ENCODE data around the gene CNBD2.
"Not testable (repeated sequence)": the region's sequence is repeated elsewhere in the genome, so short reads cannot be mapped to it uniquely, and the experiment has no call there.

The CNBD2 gene

GRCh38 chr20:36034875-36035274 lies 66.5 kb downstream of the CNBD2 start:
- no peaks in the 10 kb centered on the region for H3K9me3 ChIP-seq (ENCODE audit: control insufficient read depth, insufficient read depth, low read length)
- H3K4me1 ChIP-seq (ENCODE audit: control insufficient read depth, insufficient read depth, low read length): no peaks in the 10 kb centered on the region
- no peak overlapping the region for H3K9ac ChIP-seq (ENCODE audit: low read depth, low read length)
- no peak overlapping the region for H3K4me3 ChIP-seq (ENCODE audit: low read depth, low read length)
- no peaks in the 10 kb centered on the region for H3K27me3 ChIP-seq (ENCODE audit: control insufficient read depth, insufficient read depth, low read length)
- H3K36me3 ChIP-seq (ENCODE audit: control insufficient read depth, insufficient read depth, low read length): no peaks in the 10 kb centered on the region

GRCh38 chr20:36035745-36036144 lies 67.4 kb downstream of the CNBD2 start:
- no peaks in the 10 kb centered on the region for H3K9me3 ChIP-seq (ENCODE audit: control insufficient read depth, insufficient read depth, low read length)
- no peak overlapping the region for H3K4me3 ChIP-seq (ENCODE audit: low read depth, low read length)
- no peaks in the 10 kb centered on the region for H3K36me3 ChIP-seq (ENCODE audit: control insufficient read depth, insufficient read depth, low read length)
- H3K27me3 ChIP-seq (ENCODE audit: control insufficient read depth, insufficient read depth, low read length): no peaks in the 10 kb centered on the region
- no peaks in the 10 kb centered on the region for H3K4me1 ChIP-seq (ENCODE audit: control insufficient read depth, insufficient read depth, low read length)
- H3K9ac ChIP-seq (ENCODE audit: low read depth, low read length): no peak overlapping the region

- Histone ChIP-seq H3K9me3 (ENCODE audit: control insufficient read depth, insufficient read depth, low read length) (no peaks in the 10 kb centered on the region), H3K27me3 (ENCODE audit: control insufficient read depth, insufficient read depth, low read length) (no peaks in the 10 kb centered on the region), H3K4me3 (ENCODE audit: low read depth, low read length) (no peak overlapping the region), H3K4me1 (ENCODE audit: control insufficient read depth, insufficient read depth, low read length) (no peaks in the 10 kb centered on the region), H3K9ac (ENCODE audit: low read depth, low read length) (no peak overlapping the region), H3K36me3 (ENCODE audit: control insufficient read depth, insufficient read depth, low read length) (no peaks in the 10 kb centered on the region)
These were observed 68.3 kb downstream of the CNBD2 start for GRCh38 chr20:36036688-36037087.

DNA sequence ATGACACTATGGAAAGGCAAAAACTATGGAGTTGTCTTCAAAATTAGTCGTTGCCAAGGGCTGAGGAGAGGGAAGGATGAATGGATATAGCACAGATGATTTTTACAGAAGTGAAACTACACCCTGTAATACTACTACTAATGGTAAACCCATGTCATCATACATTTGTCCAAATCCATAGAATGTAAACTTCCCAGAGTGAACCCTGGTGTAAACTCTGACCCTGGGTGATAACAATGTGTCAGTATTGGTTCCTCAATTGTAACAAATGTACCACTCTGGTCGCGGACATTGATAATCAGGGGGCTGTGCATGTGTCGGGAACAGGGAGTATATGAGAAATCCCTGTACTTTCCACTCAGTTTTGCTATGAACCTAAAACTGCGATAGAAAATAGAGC lies 72.2 kb downstream of the CNBD2 start:
- H3K4me3 ChIP-seq (ENCODE audit: low read depth, low read length): no peak overlapping the region
- H3K4me1 ChIP-seq (ENCODE audit: control insufficient read depth, insufficient read depth, low read length): no peaks in the 10 kb centered on the region
- no peaks in the 10 kb centered on the region for H3K9me3 ChIP-seq (ENCODE audit: control insufficient read depth, insufficient read depth, low read length)
- no peaks in the 10 kb centered on the region for H3K36me3 ChIP-seq (ENCODE audit: control insufficient read depth, insufficient read depth, low read length)
- no peaks in the 10 kb centered on the region for H3K27me3 ChIP-seq (ENCODE audit: control insufficient read depth, insufficient read depth, low read length)
- no peak overlapping the region for H3K9ac ChIP-seq (ENCODE audit: low read depth, low read length)

GRCh38 chr20:36043441-36043840 lies 75.1 kb downstream of the CNBD2 start:
- no peaks in the 10 kb centered on the region for H3K9me3 ChIP-seq (ENCODE audit: control insufficient read depth, insufficient read depth, low read length)
- no peaks in the 10 kb centered on the region for H3K36me3 ChIP-seq (ENCODE audit: control insufficient read depth, insufficient read depth, low read length)
- no peak overlapping the region for H3K4me3 ChIP-seq (ENCODE audit: low read depth, low read length)
- no peak overlapping the region for H3K9ac ChIP-seq (ENCODE audit: low read depth, low read length)
- H3K4me1 ChIP-seq (ENCODE audit: control insufficient read depth, insufficient read depth, low read length): no peaks in the 10 kb centered on the region
- no peaks in the 10 kb centered on the region for H3K27me3 ChIP-seq (ENCODE audit: control insufficient read depth, insufficient read depth, low read length)

GRCh38 chr20:36043892-36044515 lies 75.6 kb downstream of the CNBD2 start:
- Histone ChIP-seq H3K4me1 (ENCODE audit: control insufficient read depth, insufficient read depth, low read length) (no peaks in the 10 kb centered on the region), H3K4me3 (ENCODE audit: low read depth, low read length) (no peak overlapping the region), H3K36me3 (ENCODE audit: control insufficient read depth, insufficient read depth, low read length) (no peaks in the 10 kb centered on the region), H3K27me3 (ENCODE audit: control insufficient read depth, insufficient read depth, low read length) (no peaks in the 10 kb centered on the region), H3K9ac (ENCODE audit: low read depth, low read length) (no peak overlapping the region), H3K9me3 (ENCODE audit: control insufficient read depth, insufficient read depth, low read length) (no peaks in the 10 kb centered on the region)

- H3K4me1 ChIP-seq (ENCODE audit: control insufficient read depth, insufficient read depth, low read length): no peaks in the 10 kb centered on the region
- H3K36me3 ChIP-seq (ENCODE audit: control insufficient read depth, insufficient read depth, low read length): no peaks in the 10 kb centered on the region
- H3K27me3 ChIP-seq (ENCODE audit: control insufficient read depth, insufficient read depth, low read length): no peaks in the 10 kb centered on the region
- H3K4me3 ChIP-seq (ENCODE audit: low read depth, low read length): no peak overlapping the region
- H3K9me3 ChIP-seq (ENCODE audit: control insufficient read depth, insufficient read depth, low read length): no peaks in the 10 kb centered on the region
- H3K9ac ChIP-seq (ENCODE audit: low read depth, low read length): no peak overlapping the region
These were observed 77.0 kb downstream of the CNBD2 start for GRCh38 chr20:36045373-36045714.

DNA sequence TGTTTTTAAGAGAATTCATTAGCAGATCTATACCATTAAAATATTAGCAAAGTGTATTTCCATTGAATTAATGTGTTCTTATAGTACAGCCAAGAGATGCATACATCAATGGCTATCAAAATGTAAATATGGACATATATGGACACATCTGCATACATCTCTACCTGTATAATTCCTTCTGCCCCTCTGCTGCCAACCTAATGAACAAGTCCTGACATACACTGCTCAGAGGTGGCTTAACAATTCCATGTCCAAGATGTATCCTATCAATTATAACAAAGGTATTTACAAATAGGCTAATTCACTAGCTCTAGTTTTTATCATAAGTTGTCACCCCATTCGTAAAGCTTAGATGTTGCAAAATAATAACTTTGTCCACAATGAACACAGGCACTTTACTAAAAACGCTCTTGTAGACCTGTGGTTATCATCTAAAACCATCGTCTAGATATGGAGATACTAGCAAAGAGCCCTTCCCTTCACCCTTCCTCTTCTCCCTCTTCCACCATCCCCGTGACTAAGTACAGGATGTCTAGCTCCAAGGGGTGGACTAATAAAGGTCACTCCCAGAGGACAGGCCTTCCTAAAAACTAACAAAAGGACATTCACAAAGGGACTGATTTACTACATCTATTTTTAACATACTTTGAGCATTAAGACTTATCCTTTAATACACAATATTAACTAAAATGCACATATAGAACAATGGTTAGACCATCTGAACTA lies 77.8 kb downstream of the CNBD2 start:
- not testable (repeated sequence) for H3K9ac ChIP-seq (ENCODE audit: low read depth, low read length); H3K36me3 ChIP-seq (ENCODE audit: control insufficient read depth, insufficient read depth, low read length); H3K4me1 ChIP-seq (ENCODE audit: control insufficient read depth, insufficient read depth, low read length); H3K9me3 ChIP-seq (ENCODE audit: control insufficient read depth, insufficient read depth, low read length); H3K4me3 ChIP-seq (ENCODE audit: low read depth, low read length); H3K27me3 ChIP-seq (ENCODE audit: control insufficient read depth, insufficient read depth, low read length)

DNA sequence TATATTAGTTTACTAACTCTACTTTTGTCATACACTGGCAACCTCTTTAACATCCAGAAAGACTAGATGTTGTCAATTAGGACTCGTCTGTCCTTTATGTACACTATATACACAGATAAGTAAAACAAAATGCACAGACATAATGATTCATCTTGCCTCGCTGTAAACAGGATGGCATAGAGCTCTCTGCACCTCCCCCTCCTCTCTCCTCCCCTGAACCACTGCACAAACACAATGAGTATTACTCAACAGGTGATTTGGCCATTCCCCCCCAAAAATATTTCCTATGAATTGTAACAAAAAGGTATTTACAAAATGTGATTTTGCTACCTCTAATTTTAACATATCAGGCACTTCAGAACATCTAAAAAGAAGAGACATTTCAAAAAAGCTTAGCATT lies 81.0 kb downstream of the CNBD2 start:
- not testable (repeated sequence) for H3K9me3 ChIP-seq (ENCODE audit: control insufficient read depth, insufficient read depth, low read length); H3K9ac ChIP-seq (ENCODE audit: low read depth, low read length)

GRCh38 chr20:36050436-36051317 lies 82.3 kb downstream of the CNBD2 start:
- Histone ChIP-seq H3K4me1 (ENCODE audit: control insufficient read depth, insufficient read depth, low read length) (peaks cover 6% of the 10 kb centered on the region), H3K27me3 (ENCODE audit: control insufficient read depth, insufficient read depth, low read length) (no peaks in the 10 kb centered on the region), H3K36me3 (ENCODE audit: control insufficient read depth, insufficient read depth, low read length) (no peaks in the 10 kb centered on the region)

More for the DNA sequence above, 81.0 kb downstream of the CNBD2 start:
- H3K4me1 ChIP-seq (ENCODE audit: control insufficient read depth, insufficient read depth, low read length); H3K36me3 ChIP-seq (ENCODE audit: control insufficient read depth, insufficient read depth, low read length); H3K27me3 ChIP-seq (ENCODE audit: control insufficient read depth, insufficient read depth, low read length): not testable (repeated sequence)
- H3K4me3 ChIP-seq (ENCODE audit: low read depth, low read length): peak overlapping the region; percentile 27

DNA sequence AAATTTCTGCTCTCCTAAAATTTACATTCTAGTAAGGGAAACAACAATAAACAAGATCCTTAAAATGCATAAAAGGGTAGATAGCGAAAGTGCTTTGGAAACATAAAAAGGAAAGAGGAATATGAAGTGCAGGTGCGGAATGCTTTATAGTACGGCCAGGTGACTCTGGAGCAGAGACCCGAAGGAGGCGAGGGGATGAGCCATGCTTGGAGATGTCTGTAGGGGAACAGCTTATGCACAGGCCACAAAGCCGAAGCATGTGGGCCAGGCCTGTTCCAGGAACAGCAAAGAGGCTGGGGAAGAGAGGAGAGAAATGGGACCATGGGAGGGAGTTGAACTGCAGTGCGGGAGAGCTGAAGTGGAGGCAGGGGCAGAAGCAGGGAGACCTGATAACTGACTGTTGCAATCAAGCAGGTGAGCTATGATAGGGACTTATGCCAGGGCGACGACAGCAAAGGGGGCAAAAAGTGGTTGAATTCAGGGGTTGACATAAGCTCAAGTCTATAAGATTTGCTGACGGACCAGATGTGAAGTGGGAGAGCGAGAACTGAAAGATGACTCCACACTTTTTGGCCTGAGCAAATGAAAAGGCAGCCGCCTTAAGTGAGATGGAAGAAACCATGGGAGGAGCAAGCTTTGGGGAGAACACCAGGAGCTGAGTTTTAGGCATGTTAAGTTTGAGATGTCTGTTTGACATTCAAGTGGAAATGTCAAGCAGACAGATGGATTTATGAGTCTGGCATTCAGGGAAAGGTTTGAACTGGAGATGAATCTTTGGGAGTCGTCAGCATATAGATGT lies 83.1 kb downstream of the CNBD2 start:
- Histone ChIP-seq H3K9me3 (ENCODE audit: control insufficient read depth, insufficient read depth, low read length) (no peaks in the 10 kb centered on the region), H3K36me3 (ENCODE audit: control insufficient read depth, insufficient read depth, low read length) (no peaks in the 10 kb centered on the region), H3K9ac (ENCODE audit: low read depth, low read length) (no peak overlapping the region), H3K4me1 (ENCODE audit: control insufficient read depth, insufficient read depth, low read length) (peaks cover 6% of the 10 kb centered on the region), H3K4me3 (ENCODE audit: low read depth, low read length) (peak overlapping the region; percentile 47), H3K27me3 (ENCODE audit: control insufficient read depth, insufficient read depth, low read length) (no peaks in the 10 kb centered on the region)

More at GRCh38 chr20:36050436-36051317, 82.3 kb downstream of the CNBD2 start:
- Histone ChIP-seq H3K4me3 (ENCODE audit: low read depth, low read length) (peak overlapping the region; percentile 70), H3K9me3 (ENCODE audit: control insufficient read depth, insufficient read depth, low read length) (no peaks in the 10 kb centered on the region), H3K9ac (ENCODE audit: low read depth, low read length) (peak overlapping the region; percentile 96)

All from iPS-15b (cell line).